ENCODE data around the gene CALML4.
A peak's percentile ranks its signal among the peaks of the same experiment; 100 is the strongest.

CALML4 gene

GRCh38 chr15:68231102-68231818 is 26.1 kb upstream of the CALML4 start:
- WGBS (ENCODE audit: extremely low coverage, insufficient coverage, low lambda C conversion rate): no CpG with 5 or more reads among the region's 9 CpGs
- H2BK5ac ChIP-seq (ENCODE audit: low read length): no peak overlapping the region
- no peak for DNase-seq
- no peaks in the 10 kb centered on the region for H3K36me3 ChIP-seq (ENCODE audit: control insufficient read depth, insufficient read depth, low read length)
- H3K56ac ChIP-seq (ENCODE audit: low read length): no peak overlapping the region
- no peak overlapping the region for H3K4ac ChIP-seq (ENCODE audit: low read depth, low read length)
- H2AK5ac ChIP-seq (ENCODE audit: low read length): no peak overlapping the region
- peaks cover 8% of the 10 kb centered on the region for H3K4me1 ChIP-seq (ENCODE audit: control insufficient read depth, low read depth, low read length)
- no peak overlapping the region for H3K9ac ChIP-seq (ENCODE audit: low read length)
- no peak overlapping the region for H2BK120ac ChIP-seq (ENCODE audit: low read depth, low read length)
- no peaks in the 10 kb centered on the region for H3K27me3 ChIP-seq (ENCODE audit: insufficient read depth, low read length, poor library complexity)
- no peak overlapping the region for H4K5ac ChIP-seq (ENCODE audit: low read length)
- peaks cover 22% of the 10 kb centered on the region for H3K79me2 ChIP-seq (ENCODE audit: control insufficient read depth, insufficient read depth, low read length)
- H3K23ac ChIP-seq (ENCODE audit: low read length): no peak overlapping the region
- H3K79me1 ChIP-seq (ENCODE audit: low read length): peaks cover 13% of the 10 kb centered on the region
- H3K4me2 ChIP-seq (ENCODE audit: low read length): no peak overlapping the region
- H3K18ac ChIP-seq (ENCODE audit: low read length): no peak overlapping the region
- no peak overlapping the region for H2BK15ac ChIP-seq (replicated peaks; ENCODE audit: low read depth)
- H3K27ac ChIP-seq (ENCODE audit: low read depth, low read length): no peak overlapping the region
- no peak overlapping the region for H3K4me3 ChIP-seq (ENCODE audit: low read length)
- H4K8ac ChIP-seq (ENCODE audit: low read depth, low read length): no peak overlapping the region

- Histone ChIP-seq H3K4me1 (ENCODE audit: control insufficient read depth, low read depth, low read length) (peaks cover 8% of the 10 kb centered on the region), H2AK5ac (ENCODE audit: low read length) (no peak overlapping the region), H3K36me3 (ENCODE audit: control insufficient read depth, insufficient read depth, low read length) (no peaks in the 10 kb centered on the region), H3K4me3 (ENCODE audit: low read length) (peak overlapping the region; percentile 27), H4K5ac (ENCODE audit: low read length) (no peak overlapping the region), H3K23ac (ENCODE audit: low read length) (no peak overlapping the region), H3K27ac (ENCODE audit: low read depth, low read length) (no peak overlapping the region), H3K79me2 (ENCODE audit: control insufficient read depth, insufficient read depth, low read length) (peaks cover 24% of the 10 kb centered on the region), H3K4ac (ENCODE audit: low read depth, low read length) (no peak overlapping the region), H2BK120ac (ENCODE audit: low read depth, low read length) (no peak overlapping the region), H3K9ac (ENCODE audit: low read length) (peak overlapping the region; percentile 77), H3K4me2 (ENCODE audit: low read length) (peak overlapping the region; percentile 93), H2BK15ac (replicated peaks; ENCODE audit: low read depth) (no peak overlapping the region), H3K56ac (ENCODE audit: low read length) (peak overlapping the region; percentile 92), H3K18ac (ENCODE audit: low read length) (no peak overlapping the region), H4K8ac (ENCODE audit: low read depth, low read length) (no peak overlapping the region), H3K79me1 (ENCODE audit: low read length) (peaks cover 13% of the 10 kb centered on the region), H2BK5ac (ENCODE audit: low read length) (no peak overlapping the region), H3K27me3 (ENCODE audit: insufficient read depth, low read length, poor library complexity) (no peaks in the 10 kb centered on the region)
- no peak for DNase-seq
- no CpG with 5 or more reads among the region's 20 CpGs for WGBS (ENCODE audit: extremely low coverage, insufficient coverage, low lambda C conversion rate)
Measured at GRCh38 chr15:68230157-68231100, 25.3 kb upstream of the CALML4 start.

GRCh38 chr15:68229386-68230156 is 24.4 kb upstream of the CALML4 start, which contains the start of gene CLN6:
CLN6 (minus strand) TSS chr15:68229728; CDS start chr15:68229584, 144 bp downstream.
- no CpG with 5 or more reads among the region's 82 CpGs for WGBS (ENCODE audit: extremely low coverage, insufficient coverage, low lambda C conversion rate)
- no peaks in the 10 kb centered on the region for H3K36me3 ChIP-seq (ENCODE audit: control insufficient read depth, insufficient read depth, low read length)
- peak within 1 kb of the TSS; percentile 94 for H3K56ac ChIP-seq (ENCODE audit: low read length)
- peak within 1 kb of the TSS; percentile 97 for H3K4ac ChIP-seq (ENCODE audit: low read depth, low read length)
- peak within 1 kb of the TSS; percentile 93 for H3K4me2 ChIP-seq (ENCODE audit: low read length)
- H2AK5ac ChIP-seq (ENCODE audit: low read length): no peak within 1 kb of the TSS
- peaks cover 8% of the 10 kb centered on the region for H3K4me1 ChIP-seq (ENCODE audit: control insufficient read depth, low read depth, low read length)
- H3K9ac ChIP-seq (ENCODE audit: low read length): peak within 1 kb of the TSS; percentile 87
- no peak within 1 kb of the TSS for H3K23ac ChIP-seq (ENCODE audit: low read length)
- peaks cover 29% of the 10 kb centered on the region for H3K79me2 ChIP-seq (ENCODE audit: control insufficient read depth, insufficient read depth, low read length)
- H2BK15ac ChIP-seq (replicated peaks; ENCODE audit: low read depth): no peak within 1 kb of the TSS
- H2BK5ac ChIP-seq (ENCODE audit: low read length): peak within 1 kb of the TSS; percentile 35
- peak within 1 kb of the TSS; percentile 94 for H3K18ac ChIP-seq (ENCODE audit: low read length)
- no peak within 1 kb of the TSS for H2BK120ac ChIP-seq (ENCODE audit: low read depth, low read length)
- peak; percentile 85 for DNase-seq
- peaks cover 16% of the 10 kb centered on the region for H3K79me1 ChIP-seq (ENCODE audit: low read length)
- H4K8ac ChIP-seq (ENCODE audit: low read depth, low read length): no peak within 1 kb of the TSS
- H3K27me3 ChIP-seq (ENCODE audit: insufficient read depth, low read length, poor library complexity): no peaks in the 10 kb centered on the region
- peak within 1 kb of the TSS; percentile 59 for H3K4me3 ChIP-seq (ENCODE audit: low read length)
- H3K27ac ChIP-seq (ENCODE audit: low read depth, low read length): peak within 1 kb of the TSS; percentile 54
- no peak within 1 kb of the TSS for H4K5ac ChIP-seq (ENCODE audit: low read length)

GRCh38 chr15:68228971-68229385 is 23.8 kb upstream of the CALML4 start:
- H2AK5ac ChIP-seq (ENCODE audit: low read length): no peak overlapping the region
- no peaks in the 10 kb centered on the region for H3K27me3 ChIP-seq (ENCODE audit: insufficient read depth, low read length, poor library complexity)
- peak overlapping the region; percentile 3 for H3K27ac ChIP-seq (ENCODE audit: low read depth, low read length)
- H2BK120ac ChIP-seq (ENCODE audit: low read depth, low read length): no peak overlapping the region
- no peaks in the 10 kb centered on the region for H3K36me3 ChIP-seq (ENCODE audit: control insufficient read depth, insufficient read depth, low read length)
- no CpG with 5 or more reads among the region's 39 CpGs for WGBS (ENCODE audit: extremely low coverage, insufficient coverage, low lambda C conversion rate)
- H3K9ac ChIP-seq (ENCODE audit: low read length): peak overlapping the region; percentile 87
- peaks cover 8% of the 10 kb centered on the region for H3K4me1 ChIP-seq (ENCODE audit: control insufficient read depth, low read depth, low read length)
- H3K79me1 ChIP-seq (ENCODE audit: low read length): peaks cover 17% of the 10 kb centered on the region
- peak; percentile 51 for DNase-seq
- no peak overlapping the region for H3K23ac ChIP-seq (ENCODE audit: low read length)
- H2BK15ac ChIP-seq (replicated peaks; ENCODE audit: low read depth): no peak overlapping the region
- peak overlapping the region; percentile 97 for H3K4ac ChIP-seq (ENCODE audit: low read depth, low read length)
- H3K79me2 ChIP-seq (ENCODE audit: control insufficient read depth, insufficient read depth, low read length): peaks cover 34% of the 10 kb centered on the region
- H2BK5ac ChIP-seq (ENCODE audit: low read length): peak overlapping the region; percentile 33
- peak overlapping the region; percentile 94 for H3K56ac ChIP-seq (ENCODE audit: low read length)
- no peak overlapping the region for H4K8ac ChIP-seq (ENCODE audit: low read depth, low read length)
- H4K5ac ChIP-seq (ENCODE audit: low read length): no peak overlapping the region
- H3K18ac ChIP-seq (ENCODE audit: low read length): peak overlapping the region; percentile 94
- H3K4me2 ChIP-seq (ENCODE audit: low read length): peak overlapping the region; percentile 90
- H3K4me3 ChIP-seq (ENCODE audit: low read length): peak overlapping the region; percentile 59

GRCh38 chr15:68228143-68228970 is 23.2 kb upstream of the CALML4 start:
- Histone ChIP-seq H3K4ac (ENCODE audit: low read depth, low read length) (no peak overlapping the region), H3K9ac (ENCODE audit: low read length) (peak overlapping the region; percentile 87), H3K27me3 (ENCODE audit: insufficient read depth, low read length, poor library complexity) (no peaks in the 10 kb centered on the region), H3K27ac (ENCODE audit: low read depth, low read length) (no peak overlapping the region), H3K4me2 (ENCODE audit: low read length) (peak overlapping the region; percentile 90), H2BK5ac (ENCODE audit: low read length) (no peak overlapping the region), H3K79me1 (ENCODE audit: low read length) (peaks cover 19% of the 10 kb centered on the region), H3K4me3 (ENCODE audit: low read length) (peak overlapping the region; percentile 59), H4K8ac (ENCODE audit: low read depth, low read length) (no peak overlapping the region), H2BK15ac (replicated peaks; ENCODE audit: low read depth) (no peak overlapping the region), H2AK5ac (ENCODE audit: low read length) (no peak overlapping the region), H3K79me2 (ENCODE audit: control insufficient read depth, insufficient read depth, low read length) (peaks cover 38% of the 10 kb centered on the region), H4K5ac (ENCODE audit: low read length) (no peak overlapping the region), H3K56ac (ENCODE audit: low read length) (peak overlapping the region; percentile 94), H3K23ac (ENCODE audit: low read length) (peak overlapping the region; percentile 7), H3K18ac (ENCODE audit: low read length) (peak overlapping the region; percentile 94), H3K36me3 (ENCODE audit: control insufficient read depth, insufficient read depth, low read length) (no peaks in the 10 kb centered on the region), H3K4me1 (ENCODE audit: control insufficient read depth, low read depth, low read length) (peaks cover 6% of the 10 kb centered on the region), H2BK120ac (ENCODE audit: low read depth, low read length) (no peak overlapping the region)
- peak; percentile 46 for DNase-seq
- WGBS (ENCODE audit: extremely low coverage, insufficient coverage, low lambda C conversion rate): no CpG with 5 or more reads among the region's 25 CpGs

All from mesendoderm (in vitro differentiated cells).